COR-L47 (cell line): ENCODE data around the gene SETDB1.

Experiments used
- DNase-seq: peaks from one replicate; lab custom pipeline; 2025; lab: John Stamatoyannopoulos, UW

The SETDB1 gene

DNA sequence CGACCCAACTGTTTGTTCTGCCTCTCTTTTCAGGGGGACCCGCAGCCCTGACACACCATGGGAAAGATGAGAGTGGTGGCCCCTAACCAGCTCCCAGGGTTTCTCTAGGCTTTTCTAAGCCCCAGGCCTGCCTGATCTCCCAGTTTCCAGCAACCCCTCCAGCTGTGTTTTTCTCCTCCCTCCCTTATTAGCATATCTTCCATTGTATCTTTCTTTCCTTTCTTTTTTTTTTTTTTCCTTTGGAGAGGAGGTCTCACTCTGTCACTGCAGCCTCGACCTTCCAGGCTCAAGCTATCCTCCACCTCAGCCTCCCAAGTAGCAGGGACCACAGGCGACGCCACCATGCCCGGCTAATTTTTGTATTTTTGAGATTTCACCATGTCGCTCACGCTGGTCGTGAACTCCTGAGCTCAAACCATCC is 50.2 kb downstream of the SETDB1 start:
- DNase-seq, result no peak

DNA sequence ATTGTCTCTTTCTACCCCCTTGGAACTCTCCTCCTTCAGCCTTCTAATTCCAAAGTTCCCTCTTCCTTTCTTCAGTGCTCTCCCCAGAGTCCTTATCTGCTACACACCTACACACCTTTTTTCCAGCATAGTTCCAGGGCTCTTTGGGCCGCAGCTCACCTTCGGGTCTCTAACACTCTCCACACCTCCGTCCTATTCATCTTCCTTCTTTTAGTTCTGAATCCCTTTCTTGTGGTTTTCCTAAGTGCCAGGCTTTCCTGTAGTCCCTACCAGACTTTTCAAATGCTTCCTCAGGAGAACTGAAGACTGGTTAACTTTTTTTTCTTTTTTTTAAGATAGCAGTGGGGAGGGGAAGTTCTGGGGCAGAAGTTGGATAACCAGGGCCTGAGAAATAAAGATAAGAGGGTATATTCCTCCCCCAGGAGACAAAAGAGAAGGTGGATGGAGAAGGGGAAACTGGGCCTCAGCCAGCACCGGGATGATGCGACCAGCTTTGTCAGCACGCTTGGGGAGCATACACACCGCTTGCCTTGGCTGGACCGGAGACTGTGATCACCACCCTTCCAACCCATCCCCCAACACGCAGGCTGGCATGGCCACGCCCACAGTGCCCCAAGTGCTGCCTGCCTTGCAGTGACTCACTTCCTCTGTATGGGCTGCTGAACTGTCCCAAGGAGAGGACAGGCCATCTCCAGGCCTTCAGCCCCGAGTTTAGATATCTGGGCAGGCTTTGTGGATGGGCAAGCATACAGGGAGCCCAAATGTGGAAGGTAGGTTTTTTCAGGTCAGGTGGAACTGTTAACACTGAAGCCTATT is 50.9 kb downstream of the SETDB1 start:
- DNase-seq, result no peak

DNA sequence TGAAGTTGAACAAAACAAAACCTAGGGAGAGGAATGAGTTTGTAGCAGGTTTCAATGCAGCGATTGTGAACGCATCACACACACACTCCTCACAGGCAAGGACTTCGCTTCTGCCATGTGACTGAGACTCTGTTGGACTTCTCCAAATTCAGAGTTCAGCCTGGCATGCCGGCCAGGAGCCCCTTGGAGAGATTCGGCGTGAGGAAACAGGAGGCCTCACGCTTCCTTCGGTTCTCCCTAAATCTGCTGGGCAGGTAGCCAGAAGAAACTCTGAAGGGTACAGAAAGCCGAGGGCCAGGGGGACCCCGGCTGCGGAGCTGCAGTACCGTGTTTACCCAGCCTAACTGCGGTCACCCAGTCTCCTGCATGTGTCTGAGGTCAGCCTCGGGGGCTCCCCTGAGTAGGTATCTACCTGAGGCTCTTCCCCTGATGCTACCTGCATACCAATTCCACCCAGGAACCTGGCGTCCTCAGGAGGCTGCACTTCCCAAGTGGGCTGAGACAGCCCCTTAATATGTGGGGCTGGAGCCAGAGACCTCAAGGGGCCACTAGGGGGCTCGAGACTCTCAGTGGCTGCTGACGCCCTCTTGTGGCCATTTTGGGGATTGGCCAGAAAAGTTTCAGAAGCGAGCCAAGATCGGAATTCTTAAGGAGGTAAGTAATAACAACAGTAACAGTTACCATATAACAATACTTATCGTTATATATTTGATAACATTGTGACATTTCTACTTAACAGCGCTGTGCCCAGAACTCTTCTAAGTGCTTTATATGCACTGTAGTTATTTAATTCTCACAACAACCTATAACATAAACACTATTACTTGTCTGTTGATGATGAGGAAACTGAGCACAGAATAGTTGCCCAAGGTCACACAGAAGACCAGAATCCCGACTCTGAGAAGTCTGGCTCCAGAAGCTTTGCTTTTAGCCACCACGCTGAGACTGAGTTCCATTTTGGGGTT is 53.2 kb downstream of the SETDB1 start:
- peak; percentile 80 for DNase-seq

DNA sequence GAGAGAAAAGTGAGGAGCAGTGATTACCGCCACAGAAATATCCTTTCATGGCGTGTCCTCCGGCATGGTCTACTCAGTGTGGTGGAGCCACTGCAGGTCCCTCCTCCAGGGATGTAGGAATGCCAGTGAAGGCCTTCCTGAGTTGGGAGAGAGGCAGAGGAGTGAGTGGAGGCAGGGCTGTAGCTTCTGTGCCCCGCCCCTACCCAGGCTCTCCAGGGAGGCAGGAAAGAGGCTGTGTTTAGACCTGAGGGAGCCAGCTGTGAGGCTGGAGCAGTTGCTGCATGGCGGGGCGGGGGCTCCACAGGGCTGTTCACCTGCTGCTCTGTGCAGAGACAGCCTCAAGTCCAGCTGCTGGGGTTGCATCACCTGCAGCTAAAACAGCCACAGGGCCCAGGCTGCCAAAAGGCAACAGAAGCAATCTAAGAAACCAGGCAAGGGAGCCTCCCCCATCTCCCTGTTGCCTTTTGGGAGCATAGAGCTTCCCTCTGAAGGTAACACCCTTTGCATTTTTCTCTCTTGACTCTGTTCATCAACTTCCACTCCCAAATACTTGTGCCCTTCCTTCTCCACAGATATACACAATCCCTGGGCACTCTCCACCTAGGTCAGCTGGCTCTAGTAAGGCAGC is 55.1 kb downstream of the SETDB1 start:
- peak; percentile 93 for DNase-seq

DNA sequence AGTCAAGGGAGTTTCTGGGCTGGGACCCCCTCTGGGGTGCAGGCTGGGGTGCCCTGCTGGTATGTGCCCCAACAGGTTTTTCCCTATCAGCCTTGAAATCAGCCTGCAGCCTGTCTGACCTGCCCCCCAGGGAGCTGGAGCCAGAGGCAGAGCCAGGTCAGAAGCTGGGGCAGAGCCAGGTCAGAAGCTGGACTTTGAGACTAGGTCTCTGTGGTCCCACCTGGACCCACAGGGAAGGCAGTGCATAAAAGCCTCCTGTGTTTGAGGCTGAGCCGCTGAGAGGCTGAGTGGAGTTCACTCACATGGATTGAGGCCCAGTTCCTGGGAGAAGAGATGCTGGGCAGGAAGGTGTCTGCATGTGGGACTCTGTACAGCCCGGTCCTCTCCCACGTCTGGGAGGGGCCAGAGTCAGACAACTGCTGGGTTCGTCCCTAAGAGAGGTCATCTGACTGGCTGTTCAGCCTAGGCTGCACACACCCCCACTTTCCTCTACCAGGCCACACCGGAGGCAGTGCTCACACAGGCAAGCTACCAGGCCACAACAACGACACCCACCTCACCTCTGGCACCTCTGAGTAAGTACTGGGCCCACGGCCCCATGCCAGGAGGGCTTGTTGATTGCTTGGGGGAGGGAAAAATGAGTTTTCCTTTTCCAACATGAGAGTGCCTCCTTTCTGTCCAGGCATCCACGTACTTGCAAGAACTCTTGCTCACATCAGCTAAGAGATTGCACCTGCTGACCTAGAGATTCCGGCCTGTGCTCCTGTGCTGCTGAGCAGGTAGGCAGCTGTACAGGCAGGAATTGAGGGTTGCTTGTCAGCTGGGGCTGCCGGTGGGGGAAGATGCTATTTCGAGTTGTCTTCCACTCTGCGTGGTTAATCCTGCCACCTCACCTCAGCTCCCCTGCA is 55.9 kb downstream of the SETDB1 start, which contains the start of gene ANXA9:
Gene ANXA9, plus strand, starts transcription at position 488 of the 908 bp plus-strand sequence. CDS start 814 bp downstream, outside the sequence.
- DNase-seq, result no peak

DNA sequence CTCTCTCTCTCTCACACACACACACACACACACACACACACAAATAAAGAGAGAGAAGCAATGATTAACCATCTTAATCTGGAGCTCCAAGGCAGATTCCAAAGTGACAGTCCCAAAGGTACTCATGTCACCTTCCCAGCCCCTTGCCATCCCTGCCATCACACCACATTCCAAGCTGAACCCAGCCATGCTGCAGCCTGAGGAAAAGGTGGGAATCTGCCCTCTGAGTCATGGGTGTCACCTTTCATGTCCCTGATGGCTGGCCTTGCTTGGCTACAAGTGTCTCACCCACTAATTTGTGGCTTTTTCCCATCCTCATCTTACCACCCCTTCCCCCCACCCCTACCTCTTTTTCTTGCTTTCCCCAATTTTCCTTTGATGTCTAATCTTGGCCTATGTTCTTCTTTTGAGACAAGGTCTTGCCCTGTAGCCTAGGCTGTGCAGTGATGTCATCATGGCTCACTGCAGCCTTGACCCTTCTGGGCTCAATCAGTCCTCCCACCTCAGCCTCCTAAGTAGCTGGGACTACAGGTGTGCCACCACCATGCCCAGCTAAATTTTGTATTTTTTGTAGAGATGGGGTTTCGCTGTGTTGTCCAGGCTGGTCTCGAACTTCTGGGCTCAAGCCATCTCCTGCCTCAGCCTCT is 59.1 kb downstream of the SETDB1 start:
- DNase-seq, result no peak

DNA sequence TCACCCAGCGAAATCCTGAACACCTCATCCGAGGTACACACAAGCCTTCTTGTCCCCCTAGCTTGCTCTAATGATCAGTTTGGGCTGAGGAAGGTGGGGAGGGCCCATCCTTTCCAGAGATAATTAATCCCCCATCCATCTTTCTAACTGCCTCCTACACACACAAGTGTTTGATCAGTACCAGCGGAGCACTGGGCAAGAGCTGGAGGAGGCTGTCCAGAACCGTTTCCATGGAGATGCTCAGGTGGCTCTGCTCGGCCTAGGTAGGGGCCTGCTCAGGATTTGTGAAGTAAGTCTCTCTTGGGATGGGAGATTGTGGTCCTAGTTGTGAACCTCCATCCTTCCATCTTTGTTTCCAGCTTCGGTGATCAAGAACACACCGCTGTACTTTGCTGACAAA is 61.8 kb downstream of the SETDB1 start:
- DNase-seq, result no peak

DNA sequence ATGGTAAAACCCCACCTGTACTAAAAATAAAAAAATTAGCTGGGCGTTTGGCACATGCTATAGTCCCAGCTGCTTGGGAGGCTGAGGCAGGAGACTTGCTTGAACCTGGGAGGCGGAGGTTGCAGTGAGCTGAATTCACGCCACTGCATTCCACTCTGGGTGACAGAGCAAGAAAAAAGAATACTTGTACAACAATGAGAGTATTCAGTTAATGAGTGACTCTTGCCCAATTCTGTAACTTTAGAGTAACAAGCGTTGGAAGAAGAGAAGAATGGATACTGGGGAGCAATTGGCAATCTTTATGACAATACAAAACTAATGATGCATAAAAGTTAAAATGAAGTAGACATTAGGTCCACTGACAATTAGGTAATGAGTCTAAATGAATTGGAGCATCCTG is 66.5 kb downstream of the SETDB1 start:
- no peak for DNase-seq

DNA sequence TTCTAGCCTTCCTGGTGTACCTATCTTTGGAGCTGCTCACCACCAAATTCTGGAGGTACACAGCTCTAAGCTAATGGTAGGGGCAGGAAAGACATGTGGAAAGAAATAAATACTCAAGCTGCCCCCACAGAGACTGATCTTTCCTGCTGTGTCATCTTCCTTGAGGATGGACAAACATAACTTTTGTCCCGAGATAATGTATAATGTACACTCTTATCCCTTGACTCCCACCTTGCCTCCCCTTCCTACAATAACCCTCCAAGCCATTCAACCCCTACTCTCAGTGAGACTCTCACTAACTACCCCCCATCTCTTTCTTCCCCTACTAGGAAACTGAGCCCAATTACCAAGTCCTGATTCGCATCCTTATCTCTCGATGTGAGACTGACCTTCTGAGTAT is 68.1 kb downstream of the SETDB1 start:
- no peak for DNase-seq

DNA sequence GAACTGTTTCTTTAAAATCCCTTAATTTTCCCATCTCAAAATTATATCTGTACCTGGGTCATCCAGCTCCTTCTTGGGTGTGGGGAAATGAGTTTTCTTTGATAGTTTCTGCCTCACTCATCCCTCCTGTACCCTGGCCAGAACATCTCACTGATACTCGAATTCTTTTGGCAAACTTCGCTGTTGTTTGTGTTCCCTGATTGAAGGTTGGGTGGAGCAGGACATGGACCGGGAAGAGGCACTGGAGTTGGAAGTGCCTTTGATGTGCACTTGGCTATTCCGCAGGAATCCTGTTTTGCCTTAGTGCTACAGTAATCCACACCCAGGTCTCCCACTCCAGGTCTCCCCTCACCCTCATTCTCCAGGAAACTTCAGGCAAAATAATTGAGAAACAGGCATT is 69.3 kb downstream of the SETDB1 start:
- no peak for DNase-seq

DNA sequence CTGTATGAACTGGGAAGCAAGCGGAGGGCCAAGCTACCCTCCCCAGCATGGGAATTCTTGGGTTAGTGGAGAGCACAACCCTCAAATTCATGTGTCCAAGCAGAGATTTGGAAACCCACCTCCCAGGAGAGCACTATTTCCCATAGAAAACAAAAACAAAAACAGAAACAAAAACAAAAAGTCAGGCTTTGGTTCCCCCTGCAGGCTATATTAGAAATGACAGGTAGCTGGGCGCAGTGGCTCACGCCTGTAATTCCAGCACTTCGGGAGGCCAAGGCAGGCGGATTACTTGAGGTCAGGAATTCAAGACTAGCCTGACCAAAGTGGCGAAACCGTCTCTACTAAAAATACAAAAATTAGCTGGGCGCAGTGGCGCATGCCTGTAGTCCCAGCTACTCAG is 69.7 kb downstream of the SETDB1 start:
- no peak for DNase-seq

DNA sequence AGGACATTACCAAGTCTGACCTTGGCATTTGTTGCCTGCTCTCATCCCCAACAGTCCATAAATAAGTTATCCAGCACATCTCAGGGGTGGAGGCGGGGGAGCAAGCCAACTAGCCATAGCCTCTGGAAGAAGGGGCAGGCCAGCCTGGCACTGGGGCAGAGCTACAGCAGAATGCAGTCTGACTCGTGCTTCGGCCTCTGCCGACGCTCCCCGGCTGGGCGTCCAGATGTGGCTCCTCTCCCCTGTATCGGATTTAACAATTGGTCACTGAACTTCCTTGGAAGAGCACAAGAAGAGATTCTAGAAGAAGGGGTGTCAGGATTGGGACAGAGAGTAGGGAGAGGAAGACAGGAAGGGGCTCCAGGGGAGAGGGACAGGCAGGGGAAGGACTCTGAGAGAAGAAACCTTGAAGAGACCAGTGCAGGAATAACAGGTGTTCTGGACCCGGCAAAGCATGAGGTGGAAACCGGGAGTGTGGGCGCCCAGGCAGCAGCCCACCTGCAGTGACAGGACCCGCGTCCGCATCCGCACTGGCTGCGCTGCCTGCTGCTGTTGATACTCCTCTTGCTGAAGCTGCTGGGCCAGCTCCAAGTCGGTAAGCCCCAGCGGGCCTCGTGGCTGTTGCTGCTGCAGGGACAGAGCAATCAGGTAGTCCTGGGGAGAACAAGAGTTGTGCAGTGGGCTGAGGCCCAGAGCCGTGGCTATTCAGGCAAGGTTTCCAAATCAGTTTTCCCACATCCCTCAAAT is 71.1 kb downstream of the SETDB1 start:
- no peak for DNase-seq

DNA sequence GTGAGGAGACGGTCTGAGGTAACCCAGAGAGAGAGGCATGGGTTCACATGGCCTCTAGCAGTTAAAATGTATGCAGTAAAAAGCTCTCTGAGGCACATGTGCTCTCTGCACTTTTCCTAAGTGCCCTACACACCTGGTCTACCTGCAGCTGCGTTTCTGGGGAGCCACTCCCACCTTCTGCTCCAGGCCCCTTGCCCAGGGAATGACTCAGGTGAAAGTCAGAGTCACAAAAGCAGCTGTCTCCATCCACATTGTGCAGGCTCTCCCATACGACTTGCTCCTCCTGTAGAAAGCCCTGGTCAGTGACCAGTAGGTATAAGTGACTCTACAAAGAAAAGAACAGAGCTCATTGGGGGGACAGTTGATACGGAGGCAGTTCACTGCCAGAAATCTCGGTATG is 71.8 kb downstream of the SETDB1 start:
- no peak for DNase-seq

DNA sequence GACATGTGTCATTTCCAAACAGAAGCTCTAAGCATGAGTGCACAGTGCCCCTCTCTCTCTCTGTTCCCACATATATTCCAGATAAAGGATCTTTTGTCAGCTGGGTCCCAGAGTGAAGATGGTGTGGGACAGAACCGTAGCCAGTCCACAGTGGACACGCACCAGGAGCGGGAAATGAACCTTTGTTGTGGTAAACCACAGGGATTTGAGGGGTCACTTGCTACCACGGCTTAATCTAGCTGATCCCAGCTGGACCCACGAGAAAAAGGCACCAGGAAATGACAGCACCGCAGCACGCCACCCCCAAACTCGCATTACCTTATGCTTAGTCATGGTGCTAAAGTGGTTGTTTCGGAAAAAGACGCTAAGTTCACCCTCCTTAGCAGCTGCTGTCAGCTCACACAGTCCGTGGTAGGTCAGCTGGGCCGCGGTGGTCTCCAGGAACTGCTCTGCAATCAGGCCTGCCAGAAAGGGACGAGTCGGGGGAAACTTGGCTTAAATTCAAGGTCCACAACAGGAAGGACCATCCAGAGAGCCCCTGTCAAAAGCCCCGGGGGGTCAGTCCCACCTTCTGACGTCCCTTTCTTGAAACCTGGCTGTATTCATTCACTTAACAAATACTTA is 73.0 kb downstream of the SETDB1 start:
- DNase-seq, result no peak

DNA sequence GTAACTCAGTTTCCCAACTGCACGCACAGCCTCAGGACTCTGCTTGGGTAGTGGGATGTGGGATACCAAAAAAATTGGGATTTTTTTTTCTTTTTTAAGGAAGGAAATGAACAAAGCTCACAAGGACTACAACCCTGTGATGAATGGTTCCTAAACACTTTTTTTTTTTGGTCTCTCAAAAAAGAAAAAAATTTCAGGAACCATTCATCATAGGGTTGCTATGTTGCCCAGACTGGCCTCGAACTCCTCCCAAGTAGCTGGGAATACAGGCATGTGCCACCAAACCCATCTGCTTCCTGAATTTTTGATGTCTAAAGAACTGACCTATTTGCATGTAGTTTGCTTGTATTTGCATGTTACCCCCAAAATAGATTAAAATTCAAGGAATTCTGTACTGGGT is 73.8 kb downstream of the SETDB1 start:
- DNase-seq, result no peak

DNA sequence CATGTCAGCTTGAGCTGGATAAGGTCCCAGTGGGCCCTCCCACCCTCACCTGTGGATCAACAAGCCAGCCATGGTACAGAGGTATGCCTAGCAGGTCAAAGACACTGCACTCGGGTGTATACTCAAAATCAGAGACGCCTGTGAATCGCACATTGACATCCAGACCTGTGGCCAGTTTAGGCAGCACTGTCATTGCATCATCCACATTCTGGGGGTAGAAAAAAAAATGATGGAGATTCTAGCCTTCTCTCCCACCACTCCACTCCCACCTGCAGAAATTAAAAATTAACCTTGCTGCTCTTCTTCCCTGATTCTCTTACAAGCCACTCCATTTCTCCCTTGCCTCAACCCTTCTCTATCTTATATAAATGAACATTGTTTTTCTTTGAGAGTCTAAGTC is 74.2 kb downstream of the SETDB1 start:
- DNase-seq, result no peak

DNA sequence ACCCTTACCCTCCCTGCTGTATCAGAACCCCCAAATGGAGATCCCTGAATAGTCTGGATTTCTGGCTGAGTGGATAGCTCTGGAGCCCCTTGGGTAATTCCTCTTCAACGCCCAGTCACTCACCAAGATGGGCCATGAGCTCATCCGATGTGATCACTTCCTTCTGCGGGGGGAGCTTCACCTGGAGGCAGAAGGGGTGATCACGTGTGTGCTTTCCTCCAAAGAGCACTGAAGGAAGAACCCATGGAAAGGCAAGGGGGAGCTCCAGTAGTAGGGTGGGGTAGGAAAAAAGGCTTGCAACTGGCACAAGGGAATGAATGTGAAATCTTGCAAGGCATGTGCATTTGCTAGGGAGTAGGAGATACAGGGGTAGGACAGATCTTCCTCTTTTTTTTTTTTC is 75.4 kb downstream of the SETDB1 start:
- DNase-seq, result no peak

DNA sequence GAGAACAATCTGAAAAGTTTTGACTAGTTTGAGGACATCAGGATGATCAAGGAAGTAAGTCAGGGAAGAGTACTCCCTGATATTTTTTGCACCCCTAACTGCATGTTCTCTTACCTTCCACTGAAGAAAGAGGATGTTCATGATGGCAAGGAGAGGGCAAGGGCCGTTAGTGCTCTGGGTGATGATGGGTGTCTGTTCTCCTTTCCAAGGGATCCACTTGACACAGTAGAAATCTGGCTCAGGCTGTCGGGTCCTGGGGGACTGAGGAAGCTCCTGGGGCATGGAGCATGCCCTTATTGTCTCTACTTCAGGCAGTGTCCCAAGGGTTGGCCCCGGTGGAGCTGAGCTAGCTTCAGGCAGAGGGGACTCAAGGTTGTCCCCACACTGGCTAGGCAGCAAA is 75.9 kb downstream of the SETDB1 start:
- DNase-seq, result no peak

DNA sequence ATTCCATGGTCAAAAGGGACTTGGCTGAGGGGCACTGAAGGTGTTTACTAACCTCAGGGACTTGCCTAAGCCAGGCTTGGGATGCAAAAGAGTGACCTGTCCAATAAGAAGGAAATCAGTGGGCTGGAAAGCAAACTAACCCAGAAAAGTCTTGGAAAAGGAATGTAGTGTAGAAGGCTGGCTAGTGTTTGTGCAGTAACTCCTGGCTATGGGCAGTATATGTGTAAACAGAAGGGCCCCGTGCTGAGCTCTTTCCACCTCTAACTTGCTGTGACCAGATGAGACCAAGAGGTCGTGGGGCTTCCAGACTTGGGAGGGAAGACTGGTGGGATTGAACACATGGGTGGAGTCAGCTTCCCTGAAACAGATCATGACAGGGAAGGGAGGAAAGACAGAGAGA is 76.4 kb downstream of the SETDB1 start:
- DNase-seq, result no peak

DNA sequence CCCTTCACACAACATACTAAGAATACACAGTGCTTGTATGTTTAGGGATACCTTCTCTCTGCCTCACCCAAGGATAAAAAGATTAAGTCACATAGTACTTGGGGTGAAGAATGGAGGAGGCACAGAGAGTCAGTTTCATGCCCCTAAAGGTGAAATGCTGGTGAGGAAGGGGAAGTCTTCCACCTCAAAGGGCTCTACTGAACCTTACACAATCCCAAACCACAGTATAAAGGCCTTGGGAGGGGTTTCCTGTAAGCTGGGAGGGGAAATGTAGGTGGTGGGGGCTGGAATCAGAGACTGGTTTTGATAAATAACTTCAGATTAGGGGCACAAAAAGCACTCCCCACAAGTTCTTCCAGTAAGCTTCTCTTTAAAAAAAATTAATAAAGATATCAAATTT is 77.0 kb downstream of the SETDB1 start:
- DNase-seq, result no peak
